HG03439 (cell line): ENCODE measurements around the gene GALNTL6.
"Not testable (repeated sequence)": the region's sequence is repeated elsewhere in the genome, so short reads cannot be mapped to it uniquely, and the experiment has no call there.

Source experiments
- ATAC-seq: cut with Tn5 transposase; IDR thresholded peaks from one replicate; pipeline ENCODE4 v1.9.1; 2021; ENCODE audit warnings: mild to moderate bottlenecking, moderate library complexity; ENCODE audit not compliant: unreplicated experiment

GALNTL6 gene

GRCh38 chr4:172708184-172708583 lies 895.0 kb downstream of the GALNTL6 start:
- ATAC-seq = no peak

DNA sequence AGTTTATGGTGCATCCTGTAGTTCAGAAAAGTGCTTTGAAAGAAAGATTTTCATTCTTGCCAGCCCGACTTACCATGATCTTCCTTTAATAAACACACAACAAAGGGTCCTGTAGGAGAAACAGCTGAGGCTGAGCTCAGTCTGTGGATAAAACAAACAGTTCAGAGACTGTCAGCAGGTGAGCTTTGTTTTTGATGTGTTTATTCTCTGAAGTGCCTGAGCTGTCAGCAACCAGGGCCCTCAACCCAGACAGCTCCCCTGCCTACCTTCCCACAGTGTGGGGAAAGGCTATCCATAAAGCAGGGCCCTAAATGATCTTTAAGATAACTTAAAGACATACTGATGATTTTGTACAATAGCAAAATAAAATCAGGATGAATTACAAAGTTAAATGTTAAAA lies 896.2 kb downstream of the GALNTL6 start:
- no peak for ATAC-seq

DNA sequence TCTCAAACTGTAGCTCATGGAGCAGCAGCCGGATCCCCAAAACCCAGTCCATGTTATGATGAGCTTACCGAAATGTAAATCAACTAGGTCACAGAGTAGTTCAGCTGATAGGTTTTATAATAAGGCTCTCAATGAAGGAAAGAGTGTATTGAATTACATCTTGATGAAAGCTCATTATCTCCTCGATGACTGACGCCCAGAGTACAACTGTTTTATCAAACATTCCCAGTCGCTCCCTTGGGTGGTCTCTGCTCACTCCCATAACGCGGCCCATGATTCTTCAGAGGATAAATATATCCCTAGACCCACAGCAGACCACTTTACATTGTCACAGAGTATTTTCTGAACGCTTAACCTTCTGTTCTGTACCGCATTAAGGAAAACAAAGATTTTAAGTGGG lies 903.1 kb downstream of the GALNTL6 start:
- ATAC-seq = no peak

DNA sequence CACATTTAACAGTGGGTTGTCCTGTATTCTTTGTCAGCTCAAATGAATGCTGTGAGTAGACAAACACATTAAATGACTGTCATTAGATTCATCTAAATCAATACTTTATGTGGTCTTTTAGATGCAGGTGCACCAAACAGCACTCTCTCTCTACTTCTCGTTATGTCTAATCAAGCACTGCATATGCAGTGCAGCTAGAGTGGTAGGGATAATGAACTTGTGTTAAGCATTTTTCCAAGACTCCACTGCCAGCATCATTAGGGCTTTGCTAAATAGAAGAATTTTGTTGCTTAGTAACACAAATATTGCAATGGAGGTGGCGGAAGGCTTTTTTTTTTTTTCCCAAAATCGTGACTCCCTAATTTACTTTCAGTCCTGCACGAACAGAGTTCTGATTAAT lies 908.5 kb downstream of the GALNTL6 start:
- ATAC-seq = no peak

DNA sequence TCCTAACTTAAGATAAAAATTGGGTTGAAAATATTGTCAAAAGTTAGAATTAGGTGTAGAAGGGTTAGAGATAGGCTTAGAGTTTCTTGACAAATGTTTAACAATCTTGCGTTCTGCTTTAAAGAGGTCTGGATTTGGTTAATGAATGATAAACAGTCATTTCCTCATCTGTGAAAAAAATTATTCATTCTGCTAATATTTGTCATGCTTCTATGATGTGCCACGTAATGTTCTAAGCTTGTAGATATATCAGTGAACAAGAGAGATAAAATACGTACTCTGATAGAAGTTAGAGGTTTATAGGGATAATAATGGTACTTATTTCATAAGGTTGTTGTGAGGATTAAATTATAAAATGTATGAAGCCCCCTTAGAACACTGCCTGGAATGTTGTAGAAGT lies 912.4 kb downstream of the GALNTL6 start:
- ATAC-seq = no peak

DNA sequence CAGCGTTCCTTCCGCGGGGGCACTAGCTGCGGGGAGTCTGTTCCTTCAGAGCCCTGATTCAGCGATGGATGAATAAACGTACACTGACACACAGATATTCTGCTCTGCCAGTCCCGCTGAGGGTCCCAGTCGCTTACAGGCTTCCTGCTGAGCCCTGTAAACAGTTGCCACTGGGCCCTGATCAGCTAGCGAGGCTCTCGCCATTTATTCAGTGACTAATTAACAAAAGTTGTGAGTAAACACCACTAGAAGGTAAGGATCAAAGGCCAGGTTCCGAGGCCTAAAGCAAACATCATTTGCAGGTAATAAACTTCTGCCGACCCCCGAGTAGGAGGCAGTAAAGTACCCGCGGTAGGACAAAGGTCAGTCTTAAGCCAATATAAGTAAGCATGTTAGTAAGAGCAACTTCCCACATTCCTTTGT lies 912.8 kb downstream of the GALNTL6 start:
- ATAC-seq = no peak

GRCh38 chr4:172727631-172728030 lies 914.4 kb downstream of the GALNTL6 start:
- no peak for ATAC-seq

DNA sequence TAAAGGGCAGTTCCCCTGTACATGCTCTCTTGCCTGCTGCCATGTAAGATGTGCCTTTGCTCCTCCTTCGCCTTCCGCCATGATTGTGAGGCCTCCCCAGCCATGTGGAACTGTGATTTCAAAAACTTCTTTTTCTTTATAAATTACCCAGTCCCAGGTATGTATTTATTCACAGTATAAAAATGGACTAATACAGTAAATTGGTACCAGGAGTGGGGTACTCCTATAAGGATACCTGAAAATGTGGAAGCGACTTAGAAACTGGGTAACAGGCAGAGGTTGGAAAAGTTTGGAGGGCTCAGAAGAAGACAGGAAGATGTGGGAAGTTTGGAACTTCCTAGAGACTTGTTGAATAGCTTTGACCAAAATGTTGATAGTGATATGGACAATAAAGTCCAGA lies 920.4 kb downstream of the GALNTL6 start:
- ATAC-seq = not testable (repeated sequence)

- ATAC-seq = no peak
These were observed 921.4 kb downstream of the GALNTL6 start for GRCh38 chr4:172734555-172734954.

DNA sequence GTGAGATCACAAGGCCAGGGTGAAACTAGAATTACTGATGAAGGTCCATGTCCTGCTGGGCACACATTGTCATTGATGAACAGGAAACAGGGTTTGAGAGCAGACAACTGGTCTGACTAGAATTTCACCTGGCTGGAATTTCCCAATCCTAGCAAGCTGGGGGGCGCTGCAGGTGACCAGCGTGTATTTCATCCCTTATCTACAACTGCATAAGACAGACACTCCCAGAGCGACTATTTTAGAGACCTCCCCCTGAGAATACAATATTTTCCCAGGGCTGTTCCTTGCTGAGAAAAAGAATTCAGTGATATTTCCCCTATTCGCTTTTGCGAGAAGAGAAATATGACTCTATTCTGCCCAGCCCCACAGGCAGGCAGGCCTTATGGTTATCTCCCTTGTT lies 922.8 kb downstream of the GALNTL6 start:
- no peak for ATAC-seq

- peak; percentile 99 for ATAC-seq
These were observed 927.2 kb downstream of the GALNTL6 start for GRCh38 chr4:172740434-172740833.

DNA sequence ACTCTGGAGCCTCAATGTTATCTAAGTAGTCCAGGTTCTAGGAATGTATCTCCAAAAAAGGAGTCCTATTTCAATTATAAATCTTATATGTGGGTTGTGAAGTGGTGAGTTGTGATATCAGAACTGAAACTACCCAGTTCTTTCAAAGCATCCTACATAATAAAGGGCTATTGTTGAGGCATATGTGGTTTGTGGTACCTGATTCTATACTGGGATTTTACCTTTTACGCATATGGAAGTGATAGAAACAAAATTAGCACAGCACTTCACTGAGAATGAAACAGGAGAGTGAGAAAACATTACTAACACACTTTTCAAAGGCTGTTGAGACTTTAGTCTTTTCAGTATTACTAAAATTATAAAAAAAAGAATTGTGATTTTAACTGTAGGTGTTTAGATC lies 937.7 kb downstream of the GALNTL6 start:
- peak; percentile 99 for ATAC-seq

DNA sequence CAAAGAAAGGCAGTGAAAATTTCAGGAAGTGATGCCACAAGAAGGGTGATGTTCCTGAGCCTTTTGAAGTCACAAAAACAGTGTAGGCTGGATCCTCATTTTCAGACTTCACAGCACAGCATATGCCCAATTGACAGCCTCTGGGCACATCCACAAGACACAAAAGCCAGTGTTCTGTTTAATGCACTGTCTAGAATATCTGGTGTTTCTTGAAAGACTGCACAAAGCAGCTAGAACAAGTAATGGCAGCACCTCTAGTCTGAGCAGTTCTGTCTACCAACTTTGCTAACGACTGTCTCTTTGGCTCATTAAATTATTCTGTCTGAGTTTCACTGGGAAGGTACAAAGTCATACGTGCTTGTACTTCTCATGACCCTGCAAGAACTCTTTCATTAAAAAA lies 938.3 kb downstream of the GALNTL6 start:
- no peak for ATAC-seq

GRCh38 chr4:172758586-172759340 lies 945.6 kb downstream of the GALNTL6 start:
- no peak for ATAC-seq

DNA sequence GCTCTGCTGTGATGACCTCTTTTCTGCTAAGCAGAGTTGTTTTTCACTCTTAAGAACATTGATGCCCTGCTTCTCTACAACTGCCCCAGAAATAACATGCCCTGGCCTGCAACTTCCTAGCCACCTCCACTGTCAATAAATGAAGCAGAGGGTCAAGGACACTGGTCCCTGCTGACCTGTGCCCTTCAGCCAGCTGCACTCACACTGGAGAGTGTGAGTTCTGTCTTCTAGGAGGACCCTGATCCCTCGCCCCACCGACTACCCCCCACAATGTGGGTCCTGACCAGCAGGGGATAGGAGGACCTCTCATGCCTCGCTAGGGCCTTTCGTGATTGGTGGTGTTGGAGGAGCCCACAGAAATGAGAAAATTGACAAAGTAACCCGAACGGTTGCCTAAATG lies 947.3 kb downstream of the GALNTL6 start:
- no peak for ATAC-seq

DNA sequence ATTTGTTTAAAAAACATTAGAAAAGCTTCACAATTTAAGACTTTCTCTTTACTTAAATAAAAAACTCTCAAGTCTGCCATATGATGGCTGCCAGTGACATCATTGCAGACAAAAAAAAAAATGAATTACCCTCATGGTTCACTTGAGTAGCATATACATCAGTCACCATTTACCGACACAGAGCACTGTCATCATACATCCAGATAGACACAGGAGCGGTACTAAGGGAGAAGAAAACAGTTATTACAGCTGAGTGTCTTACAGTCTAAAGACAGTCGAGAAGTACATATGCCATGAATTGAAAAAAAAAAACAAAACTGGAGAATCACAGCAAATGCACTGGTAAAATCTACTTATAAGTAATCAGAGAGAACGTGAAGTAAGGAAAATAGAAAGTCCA lies 949.7 kb downstream of the GALNTL6 start:
- ATAC-seq = no peak

- no peak for ATAC-seq
These were observed 957.6 kb downstream of the GALNTL6 start for GRCh38 chr4:172770787-172771186.

- no peak for ATAC-seq
These were observed 959.6 kb downstream of the GALNTL6 start for GRCh38 chr4:172772781-172773180.

DNA sequence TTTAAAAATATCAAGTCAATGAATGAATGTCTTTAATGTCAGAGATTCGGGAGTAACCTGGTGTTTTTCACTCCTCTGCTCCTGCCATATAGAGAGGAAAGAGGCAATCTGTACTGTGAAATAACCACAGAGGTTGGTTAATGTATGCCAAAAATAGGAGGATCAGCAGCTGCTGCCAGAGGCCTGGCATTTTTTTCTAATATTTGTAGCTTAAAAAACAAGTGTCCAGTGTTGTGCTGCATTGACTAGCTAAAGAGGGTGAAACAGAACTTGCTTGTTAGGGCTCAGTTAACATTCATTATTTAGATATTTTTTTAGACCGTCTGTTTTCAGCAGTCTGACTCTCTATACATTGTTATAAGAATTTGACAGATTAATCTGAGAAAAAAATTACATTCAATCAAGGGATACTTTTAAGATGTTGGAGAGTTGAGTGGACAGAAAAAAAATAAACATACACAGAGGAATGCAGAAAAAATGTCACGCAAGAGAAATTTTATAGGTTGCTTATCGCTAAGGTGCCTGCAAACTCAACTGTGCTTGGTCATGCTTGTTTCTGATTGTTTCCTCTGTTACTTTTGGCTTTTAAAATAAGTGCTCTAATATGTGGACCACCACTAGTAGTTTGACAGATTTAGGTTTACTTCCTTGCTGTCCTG lies 963.1 kb downstream of the GALNTL6 start:
- ATAC-seq = no peak

DNA sequence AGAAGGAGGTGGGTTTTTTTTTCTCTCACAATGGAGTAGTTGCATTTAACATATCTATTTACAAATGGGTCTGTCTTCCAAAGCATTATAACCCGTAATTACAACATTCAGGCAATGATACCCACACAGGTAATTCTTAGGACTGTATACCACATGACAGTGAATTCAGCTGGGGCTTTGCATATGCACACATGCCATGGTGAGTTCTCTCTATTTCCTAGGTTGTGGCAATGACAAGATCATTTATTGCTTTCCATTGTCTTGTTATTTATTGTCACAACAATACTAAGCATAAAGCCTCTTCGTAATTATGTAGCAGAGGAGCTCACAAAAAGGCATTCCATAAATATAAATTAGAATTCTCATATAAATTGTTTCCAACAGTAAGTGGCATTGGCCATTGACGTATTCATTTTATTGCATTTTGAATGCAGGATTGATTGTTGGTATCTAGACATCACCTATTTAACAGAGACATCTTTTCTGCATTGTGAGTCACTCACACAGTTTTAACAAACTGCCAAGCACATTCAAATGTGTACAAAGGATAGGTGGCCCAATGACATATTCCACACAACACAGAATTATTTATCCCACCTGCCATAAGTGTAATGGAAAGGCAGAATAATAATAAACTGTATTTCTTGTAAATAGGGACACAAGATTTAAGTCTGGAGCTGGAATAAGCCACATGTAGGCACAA lies 964.7 kb downstream of the GALNTL6 start:
- no peak for ATAC-seq

DNA sequence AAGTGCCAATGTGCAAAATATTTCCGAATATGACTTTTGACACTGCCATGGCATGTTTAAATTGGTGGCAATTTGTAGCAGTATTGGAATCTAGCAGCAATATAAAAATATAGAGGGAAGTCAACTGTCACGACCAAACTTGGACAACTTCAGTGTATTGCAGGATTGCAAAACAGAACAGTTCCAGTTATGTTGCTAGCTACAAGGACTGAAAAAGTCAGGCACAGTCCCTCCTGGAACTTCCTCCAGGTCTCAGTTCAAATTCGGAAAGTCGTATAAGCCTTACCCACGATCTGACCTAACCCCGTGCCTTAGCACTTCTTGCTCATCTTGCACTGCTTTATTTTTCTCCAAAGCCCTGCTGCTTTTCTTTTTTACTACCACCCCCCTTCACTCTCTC lies 965.4 kb downstream of the GALNTL6 start:
- no peak for ATAC-seq

DNA sequence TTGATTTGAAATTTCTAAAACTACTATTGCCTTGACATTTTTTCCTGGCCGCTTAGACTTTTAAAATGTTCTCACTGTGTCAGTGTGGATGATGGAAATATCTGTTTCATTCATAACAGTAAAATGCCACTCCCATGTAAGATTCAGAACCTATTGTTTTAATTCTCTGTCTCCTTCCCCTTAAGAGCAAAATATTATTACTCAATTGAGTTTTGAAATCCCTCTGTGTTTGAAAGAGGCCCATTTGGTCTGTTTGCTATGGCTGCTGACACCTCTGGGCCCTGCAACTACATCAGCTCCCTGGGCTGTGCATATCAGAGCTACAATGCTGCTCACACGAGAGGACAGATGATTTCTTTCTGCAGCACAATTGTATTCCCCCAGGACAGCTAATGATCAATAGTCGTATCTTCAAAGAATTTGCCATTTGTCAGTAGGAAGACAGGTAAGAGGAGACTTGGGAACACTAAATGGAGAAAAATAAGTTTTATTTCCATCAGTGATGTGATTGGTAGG lies 967.4 kb downstream of the GALNTL6 start:
- ATAC-seq = no peak
